Cerebellar cortex (tissue), 1 donor: Measurements from ENCODE around the gene ARHGAP11A.

Experiments used
- DNase-seq: peaks from one replicate; pipeline ENCODE4 v3.0.0-alpha.2; 2015; ENCODE audit warnings: low spot score

The ARHGAP11A gene

GRCh38 chr15:32685576-32685975 lies 70.3 kb downstream of the ARHGAP11A start:
- no peak for DNase-seq

GRCh38 chr15:32687556-32687955 lies 72.3 kb downstream of the ARHGAP11A start:
- DNase-seq: no peak

GRCh38 chr15:32688151-32688639 lies 72.9 kb downstream of the ARHGAP11A start:
- no peak for DNase-seq
